GM21576 (cell line): ENCODE results near the gene ARFGAP3.

Experiments
- ATAC-seq: cut with Tn5 transposase; IDR thresholded peaks from one replicate; pipeline ENCODE4 v1.9.1; 2021; ENCODE audit warnings: mild to moderate bottlenecking, moderate library complexity; ENCODE audit not compliant: unreplicated experiment

ARFGAP3 gene, protein sequence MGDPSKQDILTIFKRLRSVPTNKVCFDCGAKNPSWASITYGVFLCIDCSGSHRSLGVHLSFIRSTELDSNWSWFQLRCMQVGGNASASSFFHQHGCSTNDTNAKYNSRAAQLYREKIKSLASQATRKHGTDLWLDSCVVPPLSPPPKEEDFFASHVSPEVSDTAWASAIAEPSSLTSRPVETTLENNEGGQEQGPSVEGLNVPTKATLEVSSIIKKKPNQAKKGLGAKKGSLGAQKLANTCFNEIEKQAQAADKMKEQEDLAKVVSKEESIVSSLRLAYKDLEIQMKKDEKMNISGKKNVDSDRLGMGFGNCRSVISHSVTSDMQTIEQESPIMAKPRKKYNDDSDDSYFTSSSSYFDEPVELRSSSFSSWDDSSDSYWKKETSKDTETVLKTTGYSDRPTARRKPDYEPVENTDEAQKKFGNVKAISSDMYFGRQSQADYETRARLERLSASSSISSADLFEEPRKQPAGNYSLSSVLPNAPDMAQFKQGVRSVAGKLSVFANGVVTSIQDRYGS

DNA sequence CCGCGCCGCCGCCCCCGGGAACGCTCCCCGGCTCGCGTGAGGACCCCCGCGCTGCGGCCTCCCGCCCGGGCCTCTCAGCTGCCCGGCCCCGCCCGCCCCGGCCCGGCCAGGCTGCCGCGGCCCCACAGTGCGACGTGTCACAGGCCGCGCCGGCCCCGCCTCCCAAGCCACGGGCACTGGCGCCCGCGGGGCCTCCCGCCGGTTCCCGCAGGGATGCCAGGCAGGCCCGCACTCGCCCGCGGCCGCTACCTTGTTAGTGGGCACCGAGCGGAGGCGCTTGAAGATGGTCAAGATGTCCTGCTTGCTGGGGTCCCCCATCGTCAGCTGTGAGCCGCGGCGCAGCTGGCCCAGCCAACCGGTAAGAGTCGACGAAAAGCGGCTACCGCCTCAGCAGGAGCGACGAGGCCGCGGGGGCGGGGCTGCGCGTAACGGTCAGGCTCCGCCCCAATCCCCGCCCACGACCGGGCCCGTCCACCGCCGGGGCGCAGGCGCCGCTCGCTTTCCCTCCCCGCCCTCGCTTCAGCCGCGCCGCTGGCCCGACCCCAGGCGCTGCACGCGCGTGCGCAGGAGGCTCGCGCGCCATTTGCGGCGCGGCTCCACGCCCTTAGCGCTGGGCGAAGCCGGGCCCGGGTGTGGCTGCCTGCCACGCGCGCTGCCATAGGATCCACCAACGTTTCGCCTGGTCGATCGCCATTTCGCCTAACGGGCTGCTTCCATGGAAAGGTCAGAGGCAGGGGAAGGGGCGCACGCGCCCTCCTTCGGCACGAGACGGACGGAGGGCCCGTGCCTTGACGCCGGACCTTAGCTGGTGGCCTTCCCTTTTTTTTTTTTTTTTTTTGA lies at the start of gene ARFGAP3:
TSS of gene ARFGAP3 (minus strand) at position 409 of the 840 bp plus-strand sequence. CDS start at position 318, 91 bp downstream.
- ATAC-seq = peak; percentile 74

DNA sequence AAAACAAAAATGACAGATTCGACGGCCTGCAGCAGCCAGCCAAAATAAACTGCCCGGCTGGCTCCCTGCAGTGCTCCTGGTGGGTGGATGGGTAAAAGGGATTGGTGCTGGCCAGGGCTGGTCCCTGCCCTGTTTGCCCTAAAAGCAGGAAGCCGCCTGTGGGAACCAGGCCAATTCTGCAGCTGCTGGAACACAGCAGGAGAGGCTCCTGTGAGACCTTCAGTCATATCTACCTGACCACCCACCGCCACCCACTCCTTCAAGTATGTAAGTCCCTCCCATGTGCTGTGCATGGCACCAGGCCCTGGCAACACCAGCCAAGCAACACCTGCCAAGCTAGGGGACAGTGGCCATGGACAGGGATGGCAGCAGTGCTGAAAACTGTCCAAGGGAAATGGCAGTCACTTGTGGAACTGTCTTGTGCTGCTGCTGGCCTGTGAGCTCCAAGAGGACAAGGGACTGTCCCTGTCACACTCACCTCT lies 48.7 kb upstream of the ARFGAP3 start:
- ATAC-seq = no peak

DNA sequence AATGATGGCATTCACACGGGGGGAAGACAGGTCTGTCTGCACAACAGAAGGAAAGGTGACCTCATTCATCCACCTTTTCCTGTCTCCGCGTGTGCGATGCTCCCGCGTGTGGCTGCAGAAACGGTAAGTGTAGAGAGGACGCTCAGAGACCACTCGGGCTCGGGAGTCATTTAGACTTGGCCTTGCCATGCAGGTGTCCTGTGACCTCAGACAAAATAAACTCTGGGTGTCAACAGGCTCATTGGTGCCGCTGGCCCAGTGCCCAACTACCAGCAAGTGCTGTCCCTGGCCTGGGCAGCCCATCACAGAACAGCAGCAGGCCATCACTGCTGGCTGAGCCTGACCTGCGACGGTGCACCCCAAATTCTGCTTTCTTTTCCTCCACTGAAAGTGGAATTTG lies 48.1 kb upstream of the ARFGAP3 start:
- no peak for ATAC-seq

DNA sequence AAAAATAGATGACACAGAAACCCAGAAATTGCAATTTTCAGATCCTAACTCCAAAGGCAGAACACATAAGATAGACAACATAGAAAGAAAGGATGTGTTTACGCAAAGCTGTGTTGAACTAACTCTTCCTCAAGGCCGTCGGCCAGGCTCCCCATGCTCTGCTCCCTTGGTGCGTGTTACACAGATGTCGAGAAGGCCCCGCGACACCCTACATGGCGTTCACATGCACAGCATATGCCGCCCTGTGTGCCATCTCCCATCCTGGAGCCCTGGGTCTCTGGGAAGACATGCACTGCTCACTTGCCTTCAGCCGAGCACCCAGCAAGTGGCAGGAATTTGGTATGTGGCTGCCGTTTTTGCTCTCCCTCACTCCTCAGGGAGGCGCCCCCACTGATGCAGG lies 47.0 kb upstream of the ARFGAP3 start:
- ATAC-seq = no peak

DNA sequence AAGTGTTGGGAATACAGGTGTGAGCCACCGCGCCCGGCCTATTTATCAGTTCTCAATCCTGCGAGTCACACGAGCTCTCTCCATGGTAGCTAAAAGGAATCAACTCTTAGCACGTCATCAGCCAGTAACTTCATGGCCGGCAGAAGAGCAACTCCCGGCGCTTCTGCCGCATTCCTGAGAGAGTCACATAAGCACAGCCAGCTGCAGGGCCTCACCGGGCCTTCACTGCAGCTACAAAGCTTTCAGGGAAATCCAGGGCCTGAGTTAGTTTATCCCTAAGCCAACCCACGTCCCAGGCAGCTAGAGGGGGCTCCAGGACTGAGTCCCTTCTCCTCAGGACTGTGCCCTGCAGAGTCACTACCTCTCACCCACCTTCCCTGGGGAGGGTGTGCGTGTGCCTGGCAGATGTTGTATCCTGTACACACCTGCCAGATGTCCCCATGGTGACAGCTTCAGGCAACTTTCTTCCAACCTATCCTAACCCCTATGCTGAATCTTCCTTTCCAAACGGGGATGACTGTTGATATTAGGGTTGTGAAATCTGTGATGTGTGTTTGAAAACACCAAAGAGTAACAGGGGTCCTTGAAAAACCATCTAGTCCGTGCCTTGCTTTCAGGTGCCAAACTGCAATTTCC lies 45.9 kb upstream of the ARFGAP3 start:
- no peak for ATAC-seq

DNA sequence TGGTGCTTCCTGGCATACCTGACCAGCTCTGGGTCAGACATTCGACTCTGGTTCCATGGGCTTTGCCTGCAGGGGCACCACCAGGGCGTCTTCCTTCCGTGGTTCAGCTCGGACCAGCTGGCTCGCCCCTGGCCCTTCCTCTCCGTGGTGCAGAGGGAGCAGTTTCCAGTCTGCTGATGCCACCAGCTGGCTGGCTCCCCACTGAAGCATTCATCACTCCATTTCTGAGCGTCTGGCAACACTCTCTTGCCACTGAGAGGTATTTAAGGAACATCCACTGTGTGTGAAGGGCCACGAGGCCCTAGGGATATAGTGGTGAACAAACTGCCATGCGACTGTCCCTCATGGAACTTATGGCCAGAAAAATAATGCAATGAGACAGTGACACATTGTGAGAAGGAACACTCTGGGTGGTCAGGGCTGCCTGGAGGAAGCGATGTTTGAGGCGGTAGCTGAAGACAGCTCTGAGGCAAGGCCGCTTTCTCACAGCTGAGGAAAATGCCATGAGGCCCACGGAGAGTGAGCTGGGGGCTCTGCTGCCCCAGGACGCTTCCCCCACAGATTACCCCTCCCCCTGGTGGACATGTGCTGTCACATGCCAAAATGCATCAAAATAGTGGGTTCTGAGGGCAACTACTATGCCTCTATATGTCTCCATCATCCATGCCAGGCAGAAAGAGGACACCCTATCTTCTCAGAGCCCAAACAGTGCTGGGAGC lies 44.9 kb upstream of the ARFGAP3 start:
- no peak for ATAC-seq

DNA sequence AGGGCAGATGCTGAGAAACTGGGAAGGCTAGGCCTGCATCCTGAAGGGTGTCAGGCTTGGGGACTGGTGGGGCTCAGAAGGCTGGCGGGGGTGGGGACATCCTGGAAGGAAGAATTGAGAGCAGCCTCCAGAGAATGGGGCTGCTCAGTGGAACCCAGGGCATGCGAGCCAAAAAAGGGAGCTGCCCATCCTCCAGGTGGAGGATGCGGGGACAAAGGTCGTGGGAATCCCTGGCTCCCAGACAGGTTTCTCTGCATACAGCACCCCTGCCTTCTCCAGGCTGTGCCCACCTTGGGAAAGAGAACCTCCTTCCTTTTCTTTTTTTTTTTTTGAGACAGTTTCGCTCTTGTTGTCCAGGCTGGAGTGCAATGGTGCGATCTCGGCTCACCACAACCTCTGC lies 40.9 kb upstream of the ARFGAP3 start:
- no peak for ATAC-seq

DNA sequence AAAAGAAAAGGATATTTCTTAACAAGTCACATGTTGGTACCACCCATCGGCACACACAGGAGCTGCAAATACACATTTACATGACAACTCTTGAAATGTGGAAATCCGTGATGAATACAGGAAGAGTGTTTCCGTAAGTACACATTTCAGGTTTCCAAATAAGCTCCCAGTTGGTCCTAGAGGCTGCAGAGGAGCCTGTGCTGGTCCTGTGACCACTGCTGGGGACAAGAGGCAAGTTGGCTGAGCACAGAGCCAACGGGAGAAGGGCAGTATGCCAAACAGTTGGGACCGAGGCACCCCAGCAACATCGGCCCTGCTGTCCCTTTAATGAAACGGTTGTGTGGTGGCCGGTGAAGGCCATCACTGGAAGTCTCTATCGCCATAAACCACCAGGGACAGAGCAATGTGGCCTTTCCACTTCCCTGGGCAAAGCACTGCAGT lies 38.5 kb upstream of the ARFGAP3 start:
- ATAC-seq = no peak

DNA sequence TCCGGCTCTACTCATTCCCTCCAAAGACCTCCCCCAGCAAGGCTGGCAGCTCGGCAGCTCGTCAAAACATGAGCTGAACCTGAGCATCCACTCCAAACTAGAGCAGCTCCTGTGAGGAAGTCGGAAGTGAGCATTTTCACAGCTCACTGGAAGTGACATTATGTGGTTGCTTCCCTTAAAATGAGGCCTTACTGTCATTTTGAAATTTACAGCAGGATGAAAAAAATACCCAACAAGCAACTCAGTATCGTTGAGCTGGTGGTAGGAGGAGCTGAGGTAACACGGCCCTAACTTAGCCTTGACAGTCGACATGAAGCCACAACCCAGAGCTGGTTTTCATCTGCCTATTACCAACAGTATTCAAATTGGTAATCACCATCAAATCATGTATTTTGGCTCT lies 38.0 kb upstream of the ARFGAP3 start:
- no peak for ATAC-seq

DNA sequence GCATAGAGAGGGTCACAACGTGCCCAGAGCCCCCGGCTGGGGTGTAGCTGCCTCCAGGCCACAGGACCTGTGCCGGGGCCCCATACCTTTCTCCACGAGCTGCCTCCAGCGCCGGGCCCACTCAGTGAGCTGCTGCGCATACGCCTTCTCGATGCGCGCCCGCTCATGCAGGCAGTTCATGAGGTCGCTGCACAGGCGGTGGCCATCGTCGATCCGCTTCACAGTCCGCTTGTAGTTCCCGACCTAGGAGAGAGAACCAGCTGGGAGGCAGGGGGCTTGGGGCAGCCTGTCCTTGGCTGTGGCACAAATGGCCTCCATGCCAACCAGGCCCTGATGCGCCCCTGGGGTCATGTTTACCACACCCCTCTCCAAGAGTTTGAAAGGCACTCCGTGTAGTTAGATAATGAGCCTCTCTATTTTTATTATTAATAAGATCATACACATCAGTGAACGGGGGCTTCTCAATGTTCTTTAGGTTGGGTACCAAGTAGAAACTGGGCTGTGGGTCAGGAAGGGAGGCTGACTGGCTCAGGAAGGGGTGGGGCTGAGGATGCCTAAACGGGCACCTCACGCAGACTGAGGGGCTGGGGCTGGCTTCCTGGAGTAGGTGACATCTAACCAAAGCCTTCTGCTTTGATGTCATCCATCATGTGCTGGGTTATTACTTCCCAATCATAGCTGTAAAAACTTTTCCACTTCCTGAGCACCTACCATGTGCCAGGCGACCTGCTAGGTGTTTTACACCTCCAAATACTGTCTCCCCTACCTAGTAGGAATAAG lies 36.5 kb upstream of the ARFGAP3 start:
- no peak for ATAC-seq

DNA sequence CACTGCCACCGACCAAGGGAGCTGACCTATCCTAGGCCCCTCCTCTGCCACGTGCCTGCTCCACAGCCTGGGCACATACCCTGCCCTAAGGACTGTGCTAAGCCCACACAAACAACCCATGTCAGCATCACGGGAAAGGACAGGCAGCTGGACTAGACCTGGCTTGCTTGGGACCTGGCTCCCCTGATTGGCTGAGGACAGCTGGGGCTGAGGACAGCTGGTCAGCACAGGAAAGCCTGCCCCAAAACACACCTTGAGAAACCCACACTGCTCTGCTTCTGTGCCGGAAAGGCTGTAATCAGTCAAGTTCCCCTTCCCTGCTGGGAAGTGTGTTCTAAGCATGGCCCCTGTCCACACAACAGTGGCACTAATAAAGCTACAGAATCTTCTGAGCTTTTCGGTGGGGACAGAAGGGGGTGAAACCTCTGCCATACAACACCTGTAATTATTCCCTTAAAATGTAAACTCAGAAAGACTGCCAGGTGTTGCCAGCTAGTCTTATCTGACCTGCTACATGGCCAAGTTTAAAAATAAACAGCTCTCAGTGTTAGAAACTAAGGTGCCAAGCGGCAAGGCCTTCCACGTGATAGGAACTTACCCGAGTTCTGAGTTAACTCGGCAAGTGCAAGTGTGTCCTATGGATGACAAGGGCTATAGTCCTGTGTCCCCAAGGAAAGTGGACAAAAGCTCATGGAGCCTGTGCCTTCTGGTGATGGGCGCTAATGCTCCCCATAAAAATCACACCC lies 35.7 kb upstream of the ARFGAP3 start:
- ATAC-seq = no peak

DNA sequence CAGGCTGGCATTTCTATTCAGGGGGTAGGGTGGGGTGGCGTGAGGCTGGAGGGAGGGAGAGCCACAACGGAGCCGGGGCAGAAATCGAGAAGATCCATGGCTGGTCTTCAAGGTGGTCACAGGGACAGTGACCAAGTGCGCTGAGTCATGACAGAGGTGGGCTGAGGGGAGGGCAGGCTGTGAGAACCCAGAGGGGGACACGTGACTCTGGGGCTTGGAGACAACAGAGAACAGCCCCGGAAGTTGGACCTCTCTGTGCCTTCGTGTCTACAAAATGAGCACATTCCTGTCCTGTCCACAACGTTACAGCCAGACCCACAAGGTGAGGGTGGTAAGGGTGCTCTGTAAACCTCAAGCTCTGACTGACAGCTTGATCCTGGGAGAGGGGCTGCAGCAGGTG lies 35.1 kb upstream of the ARFGAP3 start:
- no peak for ATAC-seq

DNA sequence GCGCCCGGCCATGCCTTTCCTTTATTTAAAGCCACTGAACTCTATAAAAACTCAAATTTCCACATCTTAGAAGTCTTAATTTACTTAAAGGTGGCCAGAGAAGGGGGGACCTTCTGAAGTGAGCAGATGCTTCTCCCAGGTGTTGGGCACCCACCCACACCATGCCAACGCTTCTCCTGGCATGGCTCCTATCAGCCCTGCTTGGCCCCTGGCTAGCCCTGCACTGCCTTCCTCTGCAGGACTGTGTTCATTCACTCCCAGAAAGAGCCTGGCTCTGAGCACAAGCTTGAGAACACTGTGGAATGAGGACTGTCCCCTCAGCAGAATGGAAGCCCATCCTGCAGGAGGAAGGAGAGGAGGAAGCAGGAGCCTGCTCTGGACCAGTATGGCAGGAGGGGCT lies 34.6 kb upstream of the ARFGAP3 start:
- no peak for ATAC-seq

DNA sequence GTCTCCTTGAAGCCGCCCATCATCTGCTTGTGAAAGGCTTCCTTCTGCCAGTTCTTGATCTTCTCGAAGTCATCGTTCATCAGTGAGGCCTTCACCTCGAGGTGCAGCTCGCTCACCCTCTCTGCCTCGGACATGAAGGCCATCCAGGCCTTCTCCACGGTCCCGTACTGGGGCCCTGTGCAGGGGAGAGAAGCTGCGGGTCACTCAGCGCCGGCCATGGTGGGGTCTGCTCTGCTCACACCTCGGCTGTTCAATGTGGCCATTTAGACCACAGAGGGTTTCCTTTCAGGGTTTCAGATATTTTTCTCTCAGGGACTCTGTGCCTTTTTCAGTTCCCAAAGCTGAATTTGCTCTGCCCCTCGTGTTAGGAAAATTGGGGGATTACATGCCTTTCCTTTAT lies 33.9 kb upstream of the ARFGAP3 start:
- no peak for ATAC-seq

DNA sequence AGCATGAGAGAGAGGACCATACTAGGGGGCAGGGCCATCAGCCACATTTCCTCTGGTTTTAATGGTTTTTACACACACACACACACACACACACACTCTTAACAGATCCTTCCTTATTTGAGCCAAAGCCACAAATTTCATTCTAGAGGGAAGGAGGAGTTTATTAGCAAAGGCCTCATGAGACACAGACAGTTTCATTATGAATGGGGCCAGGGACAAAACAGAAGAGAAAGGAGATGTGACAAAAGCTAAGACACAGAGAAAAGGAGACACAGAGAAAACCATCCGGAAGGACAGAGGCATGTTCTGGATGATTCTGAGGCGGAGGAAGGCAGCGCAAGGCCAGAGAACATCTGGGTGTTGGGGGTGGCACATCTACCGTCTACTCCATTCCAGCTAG lies 32.2 kb upstream of the ARFGAP3 start:
- peak; percentile 49 for ATAC-seq

DNA sequence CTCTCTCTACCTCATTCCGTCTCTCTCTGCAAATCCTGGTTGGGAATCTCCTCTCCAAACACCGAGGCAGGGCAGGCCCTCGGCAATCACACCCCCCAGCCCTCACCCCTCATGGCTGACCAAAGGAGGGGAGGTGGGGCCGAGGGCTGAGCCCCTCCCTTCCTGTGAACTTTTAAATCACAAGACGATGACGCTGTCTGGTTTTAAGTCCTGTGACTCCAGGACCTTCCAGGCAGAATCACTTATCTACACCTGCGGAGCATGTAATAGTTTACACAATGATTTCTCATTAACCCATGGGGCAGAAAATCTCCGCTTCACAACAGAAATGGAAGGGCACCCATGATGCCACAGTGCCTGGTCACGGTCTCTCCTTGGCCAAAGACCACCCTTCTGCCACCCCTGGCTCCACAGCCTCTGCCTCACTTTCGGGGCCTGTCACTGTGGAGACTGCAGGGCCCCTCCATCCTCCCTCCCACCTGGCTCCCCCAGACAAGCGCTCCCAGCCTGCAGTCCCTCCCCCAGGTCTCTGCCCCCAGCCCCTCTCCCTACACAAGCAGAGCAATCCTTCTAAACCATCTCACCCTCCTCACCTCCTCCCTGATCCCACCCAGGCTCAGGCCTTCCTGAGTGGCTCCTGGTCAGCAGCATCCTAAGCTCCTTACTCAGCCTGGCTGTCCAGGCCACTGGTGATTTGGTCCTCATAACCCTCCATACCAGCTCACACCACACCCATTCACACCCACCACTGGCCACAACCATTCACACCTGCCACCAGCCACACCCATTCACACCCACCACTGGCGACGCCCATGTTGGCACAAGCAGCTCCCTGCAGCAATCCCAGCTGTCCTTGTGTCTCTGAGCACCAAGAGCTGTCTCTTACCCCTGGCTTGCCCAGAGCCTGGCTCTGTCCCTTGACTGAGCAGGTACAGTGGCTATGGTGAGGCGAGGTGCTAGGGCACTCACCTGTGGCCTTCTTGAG lies 30.7 kb upstream of the ARFGAP3 start:
- no peak for ATAC-seq

DNA sequence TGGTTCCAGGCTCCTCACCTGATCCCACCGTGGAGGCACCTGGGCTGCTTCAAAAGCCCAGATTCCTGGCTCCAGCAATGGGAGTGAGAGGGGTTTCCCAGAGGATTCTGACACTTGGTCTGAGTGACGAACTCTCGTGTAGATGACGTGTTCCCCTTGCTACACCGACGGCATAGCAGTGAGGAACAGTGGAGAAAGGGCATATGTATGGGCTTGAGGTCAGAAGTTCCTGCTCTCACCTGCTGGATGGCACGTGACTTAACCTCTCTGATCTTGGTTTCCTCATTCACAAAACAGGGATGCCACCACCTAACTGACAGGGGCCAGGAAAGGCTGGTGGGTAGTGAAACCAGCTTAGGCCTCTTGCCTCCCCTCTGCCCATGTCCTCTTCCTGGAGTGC lies 30.0 kb upstream of the ARFGAP3 start:
- no peak for ATAC-seq

DNA sequence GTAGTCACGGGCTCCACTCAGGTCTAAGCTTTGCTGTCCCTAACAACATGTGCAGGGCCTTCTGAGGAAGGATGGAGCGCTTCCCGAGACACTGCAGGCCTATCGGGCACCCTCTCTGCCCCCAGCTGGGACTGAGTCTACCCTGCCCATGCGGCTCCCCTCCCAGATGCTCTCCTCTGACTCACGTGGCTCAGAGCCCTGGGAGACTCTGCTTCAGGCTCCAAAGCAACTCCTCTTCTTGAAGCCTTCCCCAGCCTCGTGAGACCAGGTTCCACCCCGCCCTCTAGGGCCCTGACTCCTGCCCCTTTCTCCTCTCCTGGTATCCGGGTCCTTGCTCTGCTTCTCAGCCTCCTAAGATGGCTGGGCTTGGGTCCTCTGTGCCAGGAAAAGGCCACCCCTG lies 28.4 kb upstream of the ARFGAP3 start:
- ATAC-seq = no peak
